ENCODE results near the gene TRIM16.
A peak's percentile ranks its signal among the peaks of the same experiment; 100 is the strongest.
"Not testable (repeated sequence)": the region's sequence is repeated elsewhere in the genome, so short reads cannot be mapped to it uniquely, and the experiment has no call there.

Gene TRIM16

GRCh38 chr17:15619331-15620058, 64.6 kb downstream of the TRIM16 start, which contains the start of gene FBXW10B:
TSS of gene FBXW10B (minus strand) at chr17:15619704. CDS start at chr17:15619512, 192 bp downstream.
- not testable (repeated sequence) for DNase-seq (ENCODE audit: low read depth in 2 of 3, low spot score in 2 of 3)

- DNase-seq (ENCODE audit: low read depth in 2 of 3, low spot score in 2 of 3): not testable (repeated sequence)
These were observed 67.3 kb downstream of the TRIM16 start for GRCh38 chr17:15616828-15617227.

GRCh38 chr17:15615850-15616249, 68.3 kb downstream of the TRIM16 start:
- not testable (repeated sequence) for DNase-seq (ENCODE audit: low read depth in 2 of 3, low spot score in 2 of 3)

GRCh38 chr17:15613111-15613510, 71.0 kb downstream of the TRIM16 start:
- not testable (repeated sequence) for DNase-seq (ENCODE audit: low read depth in 2 of 3, low spot score in 2 of 3)

GRCh38 chr17:15592960-15593359, 91.2 kb downstream of the TRIM16 start:
- DNase-seq (ENCODE audit: low read depth in 2 of 3, low spot score in 2 of 3): not testable (repeated sequence)

GRCh38 chr17:15591986-15592385, 92.1 kb downstream of the TRIM16 start:
- not testable (repeated sequence) for DNase-seq (ENCODE audit: low read depth in 2 of 3, low spot score in 2 of 3)

GRCh38 chr17:15590844-15591243, 93.3 kb downstream of the TRIM16 start:
- DNase-seq (ENCODE audit: low read depth in 2 of 3, low spot score in 2 of 3): not testable (repeated sequence)

GRCh38 chr17:15589544-15590536, 94.3 kb downstream of the TRIM16 start:
- DNase-seq (ENCODE audit: low read depth in 2 of 3, low spot score in 2 of 3): peak in 1 of 3 experiments; percentile 6

- DNase-seq (ENCODE audit: low read depth in 2 of 3, low spot score in 2 of 3): not testable (repeated sequence)
These were observed 96.1 kb downstream of the TRIM16 start for GRCh38 chr17:15588017-15588416.

GRCh38 chr17:15583313-15583712, 100.8 kb downstream of the TRIM16 start:
- DNase-seq (ENCODE audit: low read depth in 2 of 3, low spot score in 2 of 3): not testable (repeated sequence)

- DNase-seq (ENCODE audit: low read depth in 2 of 3, low spot score in 2 of 3): not testable (repeated sequence)
These were observed 102.6 kb downstream of the TRIM16 start for GRCh38 chr17:15581462-15581861.

Data from activated CD8-positive, alpha-beta memory T cell treated with anti-CD3 and anti-CD28 coated beads for 48 hours (primary cell).